H1 (cell line): ENCODE data around the gene BRD1. TPM values are rescaled to one million over a fixed set of nuclear protein-coding genes. Genes with fewer than 3 reads are reported as not detected.

Experiments used
- CTCF ChIA-PET: fragments of 300-600 bp; sonication (Branson Sonifier 250); formaldehyde crosslinking; loops from one replicate; lab custom pipeline; 2021; ENCODE audit not compliant: partially characterized antibody; lab: Charles Lee
- POLR2A ChIA-PET: fragments of 300-600 bp; sonication (Branson Sonifier 250); formaldehyde crosslinking; loops from one replicate; lab custom pipeline; 2021; ENCODE audit warnings: inconsistent platforms; ENCODE audit not compliant: partially characterized antibody; lab: Charles Lee
- DNase-seq, 2 experiments: peaks; one replicate each; pipeline versions ENCODE4 v3.0.0 to v3.0.0-alpha.2; 2010 to 2022; ENCODE audit warnings: low spot score in 2 of 2, low read depth in 1 of 2, mixed read lengths in 1 of 2
- FAIRE-seq: peaks from 2 replicates; lab custom pipeline; 2011; peaks lifted over from hg19 to GRCh38; lab: Jason Lieb, UNC
- H2AFZ ChIP-seq: 2 replicates; pipeline ENCODE4 v1.8.1; 2012; ENCODE audit warnings: low read length, inconsistent platforms
- H2AK5ac ChIP-seq: 2 replicates; pipeline ENCODE4 v1.6.1; 2013; ENCODE audit warnings: low read depth, low read length
- H2BK120ac ChIP-seq: replicated peaks from 2 replicates; pipeline ENCODE3; 2013; ENCODE audit warnings: low read depth, low read length, inconsistent platforms
- H2BK12ac ChIP-seq: 2 replicates; pipeline ENCODE4 v1.6.1; 2013; ENCODE audit warnings: low read depth, low read length
- H2BK15ac ChIP-seq: 2 replicates; pipeline ENCODE4 v1.6.1; 2013; ENCODE audit warnings: low read length
- H2BK20ac ChIP-seq: 2 replicates; pipeline ENCODE4 v1.6.1; 2013; ENCODE audit warnings: low read length
- H2BK5ac ChIP-seq: 2 replicates; pipeline ENCODE4 v1.6.1; 2013; ENCODE audit warnings: low read depth, low read length
- H3K14ac ChIP-seq: 2 replicates; pipeline ENCODE4 v1.6.1; 2013; ENCODE audit warnings: inconsistent platforms; ENCODE audit not compliant: insufficient read length
- H3K18ac ChIP-seq: 2 replicates; pipeline ENCODE4 v1.6.1; 2013; ENCODE audit warnings: low read length; ENCODE audit errors: extremely low read depth
- H3K23ac ChIP-seq: 2 replicates; pipeline ENCODE4 v1.6.1; 2013; ENCODE audit warnings: inconsistent platforms; ENCODE audit not compliant: insufficient read length
- H3K23me2 ChIP-seq: 2 replicates; pipeline ENCODE4 v1.6.1; 2013; ENCODE audit warnings: low read depth, low read length
- H3K27ac ChIP-seq: 2 replicates; pipeline ENCODE4 v1.6.1; 2011; ENCODE audit warnings: low read depth, low read length, inconsistent platforms
- H3K27me3 ChIP-seq, 4 experiments: replicated peaks in 1 of 4; 1 replicate in 1 of 4; 2 replicates in 3 of 4; pipeline versions ENCODE4 v1.6.1 to v1.8.1; 2011 to 2013; ENCODE audit warnings: low read length in 3 of 4, mild to moderate bottlenecking in 3 of 4, inconsistent platforms in 2 of 4, mixed read lengths in 2 of 4, moderate library complexity in 1 of 4; ENCODE audit not compliant: control insufficient read depth in 3 of 4, insufficient read depth in 3 of 4; ENCODE audit errors: extremely low read depth in 1 of 4
- H3K36me3 ChIP-seq, 4 experiments: 2 replicates each; pipeline versions ENCODE4 v1.6.1 to v1.8.1; 2011 to 2013; ENCODE audit warnings: mild to moderate bottlenecking in 4 of 4, low read length in 3 of 4, moderate library complexity in 2 of 4, control low read depth in 1 of 4, inconsistent platforms in 1 of 4; ENCODE audit not compliant: insufficient read depth in 4 of 4, control insufficient read depth in 2 of 4
- H3K4ac ChIP-seq: replicated peaks from 2 replicates; pipeline ENCODE3; 2013; ENCODE audit warnings: low read length, low read depth, mixed read lengths, inconsistent platforms; ENCODE audit not compliant: insufficient read length
- H3K4me1 ChIP-seq, 4 experiments: replicated peaks in 1 of 4; 1 replicate in 1 of 4; 2 replicates in 3 of 4; pipeline versions ENCODE4 v1.6.1 to v1.8.1; 2011 to 2013; ENCODE audit warnings: low read length in 3 of 4, inconsistent platforms in 2 of 4, mixed read lengths in 1 of 4; ENCODE audit not compliant: insufficient read depth in 4 of 4, control insufficient read depth in 3 of 4
- H3K4me2 ChIP-seq, 2 experiments: 2 replicates each; pipeline versions ENCODE4 v1.6.1 to v1.8.1; 2011 to 2013; ENCODE audit warnings: low read depth in 2 of 2, low read length in 2 of 2, control low read depth in 1 of 2, inconsistent platforms in 1 of 2, mild to moderate bottlenecking in 1 of 2; ENCODE audit not compliant: insufficient read depth in 1 of 2
- H3K4me3 ChIP-seq, 4 experiments: fragments of 200-600, 300-600 bp in 1 of 4; sonication (generic), shearing (Covaris generic), sonication (Bioruptor Twin) in 1 of 4; 2 replicates each; pipeline versions ENCODE4 v1.5.1 to v1.8.1; 2011 to 2016; ENCODE audit warnings: low read length in 4 of 4, low read depth in 3 of 4, control low read depth in 2 of 4, inconsistent platforms in 2 of 4, mild to moderate bottlenecking in 2 of 4, mixed read lengths in 1 of 4, moderate library complexity in 1 of 4; ENCODE audit not compliant: insufficient read depth in 2 of 4; ENCODE audit errors: extremely low read depth in 1 of 4
- H3K56ac ChIP-seq: replicated peaks from 2 replicates; pipeline ENCODE3; 2013; ENCODE audit warnings: low read depth, mild to moderate bottlenecking, mixed read lengths, low read length, inconsistent platforms; ENCODE audit not compliant: insufficient read length
- H3K79me1 ChIP-seq: 2 replicates; pipeline ENCODE4 v1.6.1; 2013; ENCODE audit warnings: low read depth, low read length, control low read depth
- H3K79me2 ChIP-seq, 2 experiments: 2 replicates each; pipeline versions ENCODE4 v1.6.1 to v1.8.1; 2012 to 2013; ENCODE audit warnings: low read length in 2 of 2, mild to moderate bottlenecking in 2 of 2, inconsistent platforms in 1 of 2; ENCODE audit not compliant: insufficient read depth in 2 of 2, control insufficient read depth in 1 of 2
- H3K9ac ChIP-seq, 4 experiments: replicated peaks in 1 of 4; 1 replicate in 1 of 4; 2 replicates in 3 of 4; pipeline versions ENCODE4 v1.6.1 to v1.8.1; 2011 to 2013; ENCODE audit warnings: low read depth in 3 of 4, low read length in 3 of 4, control low read depth in 2 of 4, mild to moderate bottlenecking in 2 of 4, moderate library complexity in 2 of 4, inconsistent platforms in 1 of 4; ENCODE audit errors: extremely low read depth in 1 of 4
- H3K9me3 ChIP-seq, 2 experiments: 2 replicates each; pipeline versions ENCODE4 v1.6.1 to v1.8.1; 2012 to 2013; ENCODE audit warnings: mild to moderate bottlenecking in 2 of 2, moderate library complexity in 2 of 2, control low read depth in 1 of 2, inconsistent platforms in 1 of 2, low read depth in 1 of 2, low read length in 1 of 2, mixed read lengths in 1 of 2; ENCODE audit not compliant: insufficient read depth in 2 of 2
- H4K20me1 ChIP-seq, 2 experiments: replicated peaks in 1 of 2; 2 replicates each; pipeline versions ENCODE3 to v1.8.1; 2011 to 2013; ENCODE audit warnings: inconsistent platforms in 2 of 2, low read length in 2 of 2, mild to moderate bottlenecking in 1 of 2; ENCODE audit not compliant: insufficient read depth in 2 of 2, control insufficient read depth in 1 of 2
- H4K5ac ChIP-seq: 2 replicates; pipeline ENCODE4 v1.6.1; 2013; ENCODE audit warnings: low read length, low read depth, mixed read lengths, inconsistent platforms; ENCODE audit not compliant: insufficient read length
- H4K8ac ChIP-seq: 2 replicates; pipeline ENCODE4 v1.8.0; 2013; ENCODE audit warnings: mild to moderate bottlenecking, moderate library complexity, low read length, inconsistent platforms; ENCODE audit not compliant: insufficient read depth; ENCODE audit errors: extremely low read depth
- H4K91ac ChIP-seq: replicated peaks from 2 replicates; pipeline ENCODE3; 2013; ENCODE audit warnings: low read length, mixed read lengths, inconsistent platforms; ENCODE audit not compliant: insufficient read length
- CBX5 ChIP-seq: fragments of 300-800, 300-1000 bp; sonication (generic); IDR thresholded peaks from 2 replicates; pipeline ENCODE4 v1.7.1; 2016; ENCODE audit warnings: antibody characterized with exemption, low read length, low read depth
- JUND ChIP-seq: IDR thresholded peaks from 2 replicates; pipeline ENCODE4 v1.6.1; 2011; ENCODE audit warnings: mild to moderate bottlenecking, improper control_type of control experiment, low read length
- KDM4A ChIP-seq: IDR thresholded peaks from one replicate; pipeline ENCODE4 v1.7.1; 2012; ENCODE audit warnings: low read depth, mild to moderate bottlenecking, moderate library complexity, low read length, inconsistent platforms; ENCODE audit not compliant: severe bottlenecking
- RFX5 ChIP-seq: IDR thresholded peaks from 2 replicates; pipeline ENCODE4 v1.6.1; 2011; ENCODE audit warnings: low read depth, low read length, improper control_type of control experiment, borderline replicate concordance
- RNF2 ChIP-seq: fragments of 200-900, 300-1000 bp; sonication (generic); IDR thresholded peaks from 2 replicates; pipeline ENCODE4 v1.7.1; 2016; ENCODE audit warnings: borderline replicate concordance, low read depth, mild to moderate bottlenecking, antibody characterized with exemption, low read length; ENCODE audit not compliant: poor library complexity, severe bottlenecking; ENCODE audit errors: missing control alignments
- SAP30 ChIP-seq: fragments of 300-600 bp; sonication (generic); IDR thresholded peaks from 2 replicates; pipeline ENCODE4 v1.7.1; 2012; ENCODE audit warnings: low read length, moderate library complexity, mild to moderate bottlenecking, inconsistent platforms; ENCODE audit not compliant: insufficient read depth, insufficient replicate concordance
- TEAD4 ChIP-seq: IDR thresholded peaks from 2 replicates; pipeline ENCODE4 v1.6.1; 2012; ENCODE audit warnings: low read depth, low read length, inconsistent platforms, mixed read lengths
- WGBS, 2 experiments: shearing (Covaris generic) in 1 of 2; methylation state at CpG; one replicate each; pipeline versions ENCODE4 v1.1.6 to v1.1.7; 2013 to 2015; ENCODE audit warnings: low lambda C conversion rate in 2 of 2, mixed read lengths in 2 of 2, inconsistent platforms in 1 of 2, low coverage in 1 of 2, missing lambda C conversion rate in 1 of 2; ENCODE audit not compliant: insufficient replicate concordance in 2 of 2, insufficient coverage in 1 of 2, insufficient read length in 1 of 2; ENCODE audit errors: extremely low coverage in 1 of 2, missing lambda C conversion rate in 1 of 2; 5-methylcytosine and 5-hydroxymethylcytosine counted together
- polyA plus RNA-seq, 7 experiments: library from polyadenylated mRNA; depleted of rRNA in 3 of 7; stranded (reverse) in 5 of 7; unstranded in 2 of 7; fragments of >200 nt in 5 of 7; fragments of 200-250 nt in 2 of 7; gene quantifications; 1 replicate in 5 of 7; 2 replicates in 1 of 7; 4 replicates in 1 of 7; pipeline versions ENCODE4 v1.2.1 to v1.2.3, GENCODE V29; 2011 to 2013; ENCODE audit warnings: missing spikeins in 2 of 7, mixed read lengths in 2 of 7
- total RNA-seq: library from RNA; stranded (reverse); fragmentation: NEBNext Ultra II Directional; extraction: Animal tissue kit (Norgen Biotek cat#: 25700); gene quantifications from 2 replicates; pipeline ENCODE4 v1.2.1, GENCODE V29; 2021
- TF ChIP-seq, protein P1 (sequence below): IDR thresholded peaks from 2 replicates; pipeline ENCODE4 v1.6.1; 2012; ENCODE audit warnings: inconsistent platforms

The BRD1 gene
- total and polyA plus RNA-seq, 2 of the 8 experiments (the other 6 are each of a cell fraction or from before 2014, with no cell fraction given) = 6.8 to 34.0 TPM

GRCh38 chr22:49756201-49756600 lies 71.5 kb downstream of the BRD1 start:
- no peak overlapping the region for H2BK20ac ChIP-seq
- H3K23ac ChIP-seq = no peak overlapping the region
- no peak overlapping the region for H3K56ac ChIP-seq
- H3K23me2 ChIP-seq = no peaks in the 10 kb centered on the region
- H2BK15ac ChIP-seq = no peak overlapping the region
- H4K91ac ChIP-seq = no peak overlapping the region
- no peak for FAIRE-seq
- ChIA-PET POLR2A (no interaction called here), CTCF (interaction anchor here (1.5 kb wide), 1 partner anchor 11 kb away, joined by 5 read pairs; no protein-coding TSS in a partner anchor)
- H2BK5ac ChIP-seq = no peak overlapping the region
- no peak overlapping the region for H3K9ac ChIP-seq
- H3K9me3 ChIP-seq = no peaks in the 10 kb centered on the region
- H3K79me1 ChIP-seq = no peaks in the 10 kb centered on the region
- no peaks in the 10 kb centered on the region for H3K27me3 ChIP-seq
- no peaks in the 10 kb centered on the region for H3K79me2 ChIP-seq
- no peak overlapping the region for H4K8ac ChIP-seq
- H2BK12ac ChIP-seq = no peak overlapping the region
- DNase-seq = no peak
- no peaks in the 10 kb centered on the region for H3K36me3 ChIP-seq
- TF ChIP-seq CBX5 (no peak), RNF2 (no peak), SAP30 (no peak), JUND (no peak), RFX5 (no peak), KDM4A (no peak), TEAD4 (no peak)
- TF ChIP-seq, protein P1, sequence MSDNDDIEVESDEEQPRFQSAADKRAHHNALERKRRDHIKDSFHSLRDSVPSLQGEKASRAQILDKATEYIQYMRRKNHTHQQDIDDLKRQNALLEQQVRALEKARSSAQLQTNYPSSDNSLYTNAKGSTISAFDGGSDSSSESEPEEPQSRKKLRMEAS = no peak
- H3K4me3 ChIP-seq = no peak overlapping the region
- WGBS, 2 experiments = 80% methylated on average over 5 of the region's 5 CpGs; no CpG with 5 or more reads in 1 of the 2 experiments
- no peak overlapping the region for H2AK5ac ChIP-seq
- H3K4ac ChIP-seq = no peak overlapping the region
- H3K18ac ChIP-seq = no peak overlapping the region
- H3K4me2 ChIP-seq = no peak overlapping the region
- H3K4me1 ChIP-seq = peaks cover 0 to 5% (median 2%) of the 10 kb centered on the region in 4 experiments; a peak in 3 of 7 replicates
- H2AFZ ChIP-seq = no peak overlapping the region
- H3K27ac ChIP-seq = no peak overlapping the region
- H4K5ac ChIP-seq = no peak overlapping the region
- H4K20me1 ChIP-seq = no peaks in the 10 kb centered on the region
- H2BK120ac ChIP-seq = no peak overlapping the region
- H3K14ac ChIP-seq = no peak overlapping the region
